Karpas-422 (cell line): ENCODE data around the gene ILK. TPM values are rescaled to one million over a fixed set of nuclear protein-coding genes. Genes with fewer than 3 reads are reported as not detected.

ENCODE experiments used
- DNase-seq: peaks from one replicate; pipeline ENCODE4 v3.0.0-alpha.2; 2015
- H2AFZ ChIP-seq: fragments of 200-600 bp; sonication (generic); 2 replicates; pipeline ENCODE4 v1.6.1; 2014; ENCODE audit warnings: antibody characterized with exemption, low read length, mixed read lengths
- H3K27ac ChIP-seq: fragments of 200-600 bp; sonication (generic); 2 replicates; pipeline ENCODE4 v1.5.1; 2014; ENCODE audit warnings: mild to moderate bottlenecking, low read length, moderate library complexity
- H3K27me3 ChIP-seq: fragments of 200-600 bp; sonication (generic); 2 replicates; pipeline ENCODE4 v1.6.1; 2014; ENCODE audit warnings: low read length, mixed read lengths
- H3K36me3 ChIP-seq: fragments of 200-600 bp; sonication (generic); 2 replicates; pipeline ENCODE4 v1.6.1; 2014; ENCODE audit warnings: low read length, mixed read lengths; ENCODE audit not compliant: insufficient read depth
- H3K4me1 ChIP-seq: fragments of 200-600 bp; sonication (generic); 2 replicates; pipeline ENCODE4 v1.6.1; 2014; ENCODE audit warnings: mild to moderate bottlenecking, low read length, mixed read lengths
- H3K4me2 ChIP-seq: fragments of 200-600 bp; sonication (generic); 2 replicates; pipeline ENCODE4 v1.6.1; 2014; ENCODE audit warnings: low read length, low read depth, mild to moderate bottlenecking; ENCODE audit not compliant: poor library complexity, severe bottlenecking
- H3K4me3 ChIP-seq: fragments of 200-600 bp; sonication (generic); 2 replicates; pipeline ENCODE4 v1.5.1; 2014; ENCODE audit warnings: mild to moderate bottlenecking, antibody characterized with exemption, low read length, mixed read lengths
- H3K79me2 ChIP-seq: fragments of 200-600 bp; sonication (generic); 2 replicates; pipeline ENCODE4 v1.6.1; 2014; ENCODE audit warnings: mild to moderate bottlenecking, low read length, mixed read lengths
- H3K9ac ChIP-seq: fragments of 200-600 bp; sonication (generic); 2 replicates; pipeline ENCODE4 v1.6.0; 2014; ENCODE audit warnings: low read length
- H3K9me2 ChIP-seq: fragments of 200-600 bp; sonication (generic), shearing (Covaris generic); replicated peaks from 2 replicates; pipeline ENCODE4 v1.6.0; 2014; ENCODE audit warnings: mild to moderate bottlenecking, low read length, moderate library complexity; ENCODE audit not compliant: insufficient read depth
- H3K9me3 ChIP-seq: fragments of 300-700, 200-600 bp; sonication (generic); 2 replicates; pipeline ENCODE4 v1.6.1; 2014; ENCODE audit warnings: low read length, mixed read lengths
- H4K20me1 ChIP-seq: fragments of 200-600 bp; sonication (generic); 2 replicates; pipeline ENCODE4 v1.6.1; 2014; ENCODE audit warnings: mild to moderate bottlenecking, antibody characterized with exemption, low read length, low read depth; ENCODE audit not compliant: insufficient read depth
- total RNA-seq: library from RNA; depleted of rRNA; stranded (reverse); fragments of >200 nt; shearing (Covaris generic); gene quantifications from 2 replicates; pipeline ENCODE4 v1.2.3, GENCODE V29; 2014; ENCODE audit warnings: low replicate concordance

ILK gene
- total RNA-seq, 1 experiment from 2014 or later: 48.6 TPM

GRCh38 chr11:6563121-6563619 is 40.4 kb upstream of the ILK start:
- Histone ChIP-seq H3K27me3 (no peaks in the 10 kb centered on the region), H3K4me2 (no peak overlapping the region), H3K27ac (no peak overlapping the region), H3K4me3 (no peak overlapping the region), H3K79me2 (no peaks in the 10 kb centered on the region), H4K20me1 (no peaks in the 10 kb centered on the region), H3K9me3 (no peaks in the 10 kb centered on the region), H2AFZ (no peak overlapping the region), H3K4me1 (no peaks in the 10 kb centered on the region), H3K9me2 (no peaks in the 10 kb centered on the region), H3K9ac (no peak overlapping the region), H3K36me3 (no peaks in the 10 kb centered on the region)
- DNase-seq: no peak

GRCh38 chr11:6563667-6564066 is 39.9 kb upstream of the ILK start:
- Histone ChIP-seq H3K9ac (no peak overlapping the region), H4K20me1 (no peaks in the 10 kb centered on the region), H3K4me2 (no peak overlapping the region), H3K79me2 (no peaks in the 10 kb centered on the region), H3K9me2 (no peaks in the 10 kb centered on the region), H3K4me3 (no peak overlapping the region), H3K27ac (no peak overlapping the region), H3K9me3 (no peaks in the 10 kb centered on the region), H2AFZ (no peak overlapping the region), H3K4me1 (no peaks in the 10 kb centered on the region), H3K36me3 (no peaks in the 10 kb centered on the region), H3K27me3 (no peaks in the 10 kb centered on the region)
- no peak for DNase-seq

- Histone ChIP-seq H3K9me3 (no peaks in the 10 kb centered on the region), H3K9ac (no peak overlapping the region), H3K79me2 (no peaks in the 10 kb centered on the region), H3K4me1 (no peaks in the 10 kb centered on the region), H3K4me2 (no peak overlapping the region), H3K9me2 (no peaks in the 10 kb centered on the region), H4K20me1 (no peaks in the 10 kb centered on the region), H3K27me3 (no peaks in the 10 kb centered on the region), H3K27ac (no peak overlapping the region), H3K4me3 (no peak overlapping the region), H3K36me3 (no peaks in the 10 kb centered on the region), H2AFZ (no peak overlapping the region)
- no peak for DNase-seq
Observed at GRCh38 chr11:6565325-6565724, 38.2 kb upstream of the ILK start.

GRCh38 chr11:6565988-6566703 is 37.4 kb upstream of the ILK start:
- no peaks in the 10 kb centered on the region for H3K9me3 ChIP-seq
- H3K79me2 ChIP-seq: no peaks in the 10 kb centered on the region
- H3K27ac ChIP-seq: no peak overlapping the region
- no peak for DNase-seq
- H4K20me1 ChIP-seq: no peaks in the 10 kb centered on the region
- H3K4me3 ChIP-seq: no peak overlapping the region
- H3K9me2 ChIP-seq: no peaks in the 10 kb centered on the region
- no peaks in the 10 kb centered on the region for H3K36me3 ChIP-seq
- H3K9ac ChIP-seq: no peak overlapping the region
- no peak overlapping the region for H3K4me2 ChIP-seq
- H3K4me1 ChIP-seq: no peaks in the 10 kb centered on the region
- H3K27me3 ChIP-seq: no peaks in the 10 kb centered on the region
- no peak overlapping the region for H2AFZ ChIP-seq

- Histone ChIP-seq H2AFZ (no peak overlapping the region), H4K20me1 (no peaks in the 10 kb centered on the region), H3K4me3 (no peak overlapping the region), H3K27ac (no peak overlapping the region), H3K36me3 (no peaks in the 10 kb centered on the region), H3K9me3 (no peaks in the 10 kb centered on the region), H3K9ac (no peak overlapping the region), H3K27me3 (no peaks in the 10 kb centered on the region), H3K4me2 (no peak overlapping the region), H3K4me1 (no peaks in the 10 kb centered on the region), H3K9me2 (no peaks in the 10 kb centered on the region), H3K79me2 (no peaks in the 10 kb centered on the region)
- DNase-seq: no peak
Observed at GRCh38 chr11:6566704-6567370, 36.7 kb upstream of the ILK start.

- Histone ChIP-seq H3K4me2 (no peak overlapping the region), H3K27ac (no peak overlapping the region), H3K4me1 (no peaks in the 10 kb centered on the region), H3K36me3 (no peaks in the 10 kb centered on the region), H3K27me3 (no peaks in the 10 kb centered on the region), H3K4me3 (no peak overlapping the region), H2AFZ (no peak overlapping the region), H3K9me3 (no peaks in the 10 kb centered on the region), H3K9me2 (no peaks in the 10 kb centered on the region), H4K20me1 (no peaks in the 10 kb centered on the region), H3K9ac (no peak overlapping the region), H3K79me2 (no peaks in the 10 kb centered on the region)
- DNase-seq: no peak
Observed at GRCh38 chr11:6567371-6567745, 36.2 kb upstream of the ILK start.

GRCh38 chr11:6568191-6568918 is 35.2 kb upstream of the ILK start:
- H2AFZ ChIP-seq: no peak overlapping the region
- no peaks in the 10 kb centered on the region for H4K20me1 ChIP-seq
- H3K36me3 ChIP-seq: no peaks in the 10 kb centered on the region
- H3K27me3 ChIP-seq: no peaks in the 10 kb centered on the region
- H3K27ac ChIP-seq: no peak overlapping the region
- DNase-seq: no peak
- no peak overlapping the region for H3K4me3 ChIP-seq
- H3K79me2 ChIP-seq: no peaks in the 10 kb centered on the region
- no peaks in the 10 kb centered on the region for H3K4me1 ChIP-seq
- no peaks in the 10 kb centered on the region for H3K9me3 ChIP-seq
- no peak overlapping the region for H3K9ac ChIP-seq
- H3K9me2 ChIP-seq: no peaks in the 10 kb centered on the region
- H3K4me2 ChIP-seq: no peak overlapping the region

GRCh38 chr11:6569706-6570105 is 33.9 kb upstream of the ILK start:
- H3K4me2 ChIP-seq: no peak overlapping the region
- no peak overlapping the region for H3K4me3 ChIP-seq
- no peak overlapping the region for H2AFZ ChIP-seq
- H3K9me2 ChIP-seq: no peaks in the 10 kb centered on the region
- no peaks in the 10 kb centered on the region for H3K36me3 ChIP-seq
- no peaks in the 10 kb centered on the region for H3K4me1 ChIP-seq
- H4K20me1 ChIP-seq: no peaks in the 10 kb centered on the region
- H3K27me3 ChIP-seq: no peaks in the 10 kb centered on the region
- H3K27ac ChIP-seq: no peak overlapping the region
- H3K79me2 ChIP-seq: no peaks in the 10 kb centered on the region
- no peak for DNase-seq
- H3K9ac ChIP-seq: no peak overlapping the region
- no peaks in the 10 kb centered on the region for H3K9me3 ChIP-seq
